Testis (tissue), 3 donors: Measurements from ENCODE around the gene C14orf39. TPM values are rescaled to one million over a fixed set of nuclear protein-coding genes. Genes with fewer than 3 reads are reported as not detected.

ENCODE experiments used
- DNase-seq: peaks from one replicate; pipeline ENCODE4 v3.0.0-alpha.2; 2019
- H3K27ac ChIP-seq, 2 donors: fragments of 200-600 bp; sonication (generic); one replicate each; pipeline ENCODE4 v1.5.1; 2019
- H3K27me3 ChIP-seq: fragments of 200-600 bp; sonication (generic); one replicate; pipeline ENCODE4 v1.5.1; 2019
- H3K36me3 ChIP-seq: fragments of 200-600 bp; sonication (generic); one replicate; pipeline ENCODE4 v1.5.1; 2017; ENCODE audit warnings: low read depth; ENCODE audit errors: missing control alignments
- H3K4me1 ChIP-seq: fragments of 200-600 bp; sonication (generic); one replicate; pipeline ENCODE4 v1.5.1; 2019
- H3K4me3 ChIP-seq, 2 donors: fragments of 200-600 bp; sonication (generic); one replicate each; pipeline ENCODE4 v1.5.1; 2017 to 2019
- H3K9me3 ChIP-seq: fragments of 200-600 bp; sonication (generic); one replicate; pipeline ENCODE4 v1.5.1; 2017
- POLR2A ChIP-seq: fragments of 450-650 bp; IDR thresholded peaks from one replicate; pipeline ENCODE4 v1.6.1; 2017; ENCODE audit warnings: antibody characterized with exemption, mild to moderate bottlenecking, moderate library complexity
- WGBS, 2 donors: methylation state at CpG; one replicate each; pipeline ENCODE4 v1.1.5; 2018; 5-methylcytosine and 5-hydroxymethylcytosine counted together
- intact Hi-C: fragments of 100-400 bp; cut with DNase I; formaldehyde crosslinking; loops from one replicate; pipeline ENCODE4 v1.15.1; 2023; ENCODE audit warnings: low total_unique reads
- polyA plus RNA-seq: library from polyadenylated mRNA; stranded (reverse); fragments of 350-450 nt; fragmentation: Illumina TruSeq; extraction: RNeasy Lipid Tissue Mini Kit (QIAGEN cat#74804); gene quantifications from one replicate; pipeline ENCODE4 v1.2.3, GENCODE V29; 2014; ENCODE audit warnings: low read depth, low replicate concordance; ENCODE audit not compliant: insufficient read depth
- total RNA-seq, 2 donors: library from RNA; depleted of rRNA; stranded (reverse); fragments of >200 nt; gene quantifications; one replicate each; pipeline ENCODE4 v1.2.3, GENCODE V29; 2016
- TF ChIP-seq, protein P1 (sequence below), 3 experiments: fragments of 450-650 bp in 2 of 3; fragments of 200-600 bp in 1 of 3; sonication (generic) in 1 of 3; IDR thresholded peaks; one replicate each; pipeline ENCODE4 v1.5.1; 2016 to 2019; ENCODE audit warnings: antibody characterized with exemption in 3 of 3, mild to moderate bottlenecking in 2 of 3, moderate library complexity in 1 of 3

C14orf39 gene
- total and polyA plus RNA-seq, 3 donors from 2014 or later = 9.5 to 12.9 (median 12.1) TPM

DNA sequence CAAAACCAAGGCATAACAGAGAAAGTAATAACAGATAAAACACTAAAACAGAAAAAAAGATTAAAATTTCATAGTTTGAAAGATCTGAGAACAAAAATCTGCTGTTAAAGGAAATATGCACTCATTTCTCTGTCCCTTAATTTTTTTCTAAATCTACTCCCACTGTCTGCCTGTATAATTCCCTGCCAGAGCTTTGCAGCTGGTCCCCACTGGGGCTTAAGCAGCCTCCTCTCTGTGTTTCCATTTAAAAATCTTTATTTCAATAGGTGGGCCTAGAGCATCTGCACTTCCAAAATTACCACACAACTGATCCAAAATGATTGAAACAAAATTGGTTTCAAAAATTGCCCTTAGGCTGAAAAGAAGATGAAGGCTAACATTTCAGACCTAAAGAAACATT is 16.7 kb upstream of the C14orf39 start:
- H3K27me3 ChIP-seq = no peaks in the 10 kb centered on the region

DNA sequence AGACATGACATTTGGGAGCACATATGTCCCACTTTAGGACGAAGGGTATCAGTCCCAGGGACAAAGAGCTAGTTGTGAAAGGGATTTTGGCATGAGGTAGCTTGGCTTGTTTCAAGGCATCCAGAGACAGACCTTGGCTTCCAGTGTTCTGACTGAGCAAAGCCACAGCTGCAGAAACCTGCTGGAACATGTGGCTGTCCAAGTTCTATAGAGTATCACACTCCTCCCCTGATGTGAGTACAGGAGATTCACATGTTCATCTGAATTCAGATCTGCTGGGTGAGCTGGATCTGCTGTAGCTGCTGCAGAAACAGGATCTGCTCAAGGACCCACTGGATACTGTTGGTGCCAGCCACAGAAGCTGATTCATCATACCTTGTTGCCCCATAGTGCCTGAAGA is 10.1 kb upstream of the C14orf39 start:
- no peak for TF ChIP-seq POLR2A
- TF ChIP-seq, protein P1, sequence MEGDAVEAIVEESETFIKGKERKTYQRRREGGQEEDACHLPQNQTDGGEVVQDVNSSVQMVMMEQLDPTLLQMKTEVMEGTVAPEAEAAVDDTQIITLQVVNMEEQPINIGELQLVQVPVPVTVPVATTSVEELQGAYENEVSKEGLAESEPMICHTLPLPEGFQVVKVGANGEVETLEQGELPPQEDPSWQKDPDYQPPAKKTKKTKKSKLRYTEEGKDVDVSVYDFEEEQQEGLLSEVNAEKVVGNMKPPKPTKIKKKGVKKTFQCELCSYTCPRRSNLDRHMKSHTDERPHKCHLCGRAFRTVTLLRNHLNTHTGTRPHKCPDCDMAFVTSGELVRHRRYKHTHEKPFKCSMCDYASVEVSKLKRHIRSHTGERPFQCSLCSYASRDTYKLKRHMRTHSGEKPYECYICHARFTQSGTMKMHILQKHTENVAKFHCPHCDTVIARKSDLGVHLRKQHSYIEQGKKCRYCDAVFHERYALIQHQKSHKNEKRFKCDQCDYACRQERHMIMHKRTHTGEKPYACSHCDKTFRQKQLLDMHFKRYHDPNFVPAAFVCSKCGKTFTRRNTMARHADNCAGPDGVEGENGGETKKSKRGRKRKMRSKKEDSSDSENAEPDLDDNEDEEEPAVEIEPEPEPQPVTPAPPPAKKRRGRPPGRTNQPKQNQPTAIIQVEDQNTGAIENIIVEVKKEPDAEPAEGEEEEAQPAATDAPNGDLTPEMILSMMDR (IDR thresholded peaks at IDR 0.05) = no peak
- H3K27ac ChIP-seq = no peak overlapping the region
- H3K36me3 ChIP-seq = no peaks in the 10 kb centered on the region
- DNase-seq = no peak
- intact Hi-C loops = no loop called here
- no peaks in the 10 kb centered on the region for H3K4me1 ChIP-seq
- no peaks in the 10 kb centered on the region for H3K9me3 ChIP-seq
- WGBS, 2 donors = 63 to 76% methylated on average over 1 of the region's 1 CpG
- no peak overlapping the region for H3K4me3 ChIP-seq
- no peaks in the 10 kb centered on the region for H3K27me3 ChIP-seq

More for the DNA sequence above, 16.7 kb upstream of the C14orf39 start:
- H3K4me1 ChIP-seq = peaks cover 5% of the 10 kb centered on the region
- no peaks in the 10 kb centered on the region for H3K9me3 ChIP-seq
- H3K36me3 ChIP-seq = no peaks in the 10 kb centered on the region
- no peak overlapping the region for H3K4me3 ChIP-seq
- intact Hi-C loops = no loop called here
- DNase-seq = no peak
- H3K27ac ChIP-seq = no peak overlapping the region
- TF ChIP-seq, protein P1 (IDR thresholded peaks at IDR 0.05) = no peak
- TF ChIP-seq POLR2A = no peak

DNA sequence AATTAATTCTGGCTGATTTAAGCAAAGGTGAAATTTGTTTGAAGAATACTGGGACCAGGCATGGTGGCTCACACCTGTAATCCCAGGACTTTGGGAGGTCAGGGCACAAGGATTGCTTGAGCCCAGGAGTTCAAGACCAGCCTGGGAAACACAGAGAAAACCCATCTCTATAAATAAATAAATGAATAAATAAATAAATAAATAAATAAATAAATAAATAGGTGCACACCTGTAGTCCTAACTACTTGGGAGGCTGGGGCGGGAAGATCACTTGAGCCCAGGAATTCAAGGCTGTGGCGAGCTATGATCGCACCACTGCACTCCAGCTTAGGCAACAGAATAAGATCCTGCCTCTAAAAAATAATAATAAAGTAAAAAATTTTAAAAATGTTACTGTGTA is 4.4 kb upstream of the C14orf39 start:
- WGBS, 2 donors = 88 to 89% methylated on average over 3 of the region's 3 CpGs
- no peaks in the 10 kb centered on the region for H3K9me3 ChIP-seq
- H3K4me1 ChIP-seq = peaks cover 6% of the 10 kb centered on the region
- H3K27me3 ChIP-seq = peaks cover 4% of the 10 kb centered on the region
- DNase-seq = no peak
- H3K4me3 ChIP-seq = no peak overlapping the region
- intact Hi-C loops = no loop called here
- no peaks in the 10 kb centered on the region for H3K36me3 ChIP-seq
- TF ChIP-seq, protein P1 (IDR thresholded peaks at IDR 0.05) = no peak
- TF ChIP-seq POLR2A = no peak
- no peak overlapping the region for H3K27ac ChIP-seq

DNA sequence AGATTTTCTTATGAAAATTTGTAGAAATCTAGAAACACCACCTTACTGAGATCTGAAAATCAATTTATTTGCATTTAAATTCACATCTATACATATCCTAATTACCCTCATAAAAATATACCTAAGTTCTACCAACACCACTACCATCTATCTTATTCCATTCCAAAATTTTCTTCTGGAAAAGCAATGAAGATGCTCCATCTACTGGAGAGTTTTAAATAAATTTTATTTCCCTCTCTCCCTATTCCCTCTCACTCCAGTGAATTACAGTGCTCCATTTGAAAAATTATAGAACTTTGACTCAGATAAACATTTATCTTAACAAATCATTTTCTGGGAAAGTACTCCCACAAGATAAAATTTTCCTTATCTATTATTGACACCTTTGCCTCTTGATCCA is 2.3 kb upstream of the C14orf39 start:
- DNase-seq = no peak
- H3K4me1 ChIP-seq = peaks cover 6% of the 10 kb centered on the region
- peaks cover 4% of the 10 kb centered on the region for H3K27me3 ChIP-seq
- H3K36me3 ChIP-seq = no peaks in the 10 kb centered on the region
- intact Hi-C loops = no loop called here
- no peak overlapping the region for H3K27ac ChIP-seq
- H3K9me3 ChIP-seq = no peaks in the 10 kb centered on the region
- no peak overlapping the region for H3K4me3 ChIP-seq
- TF ChIP-seq, protein P1 (IDR thresholded peaks at IDR 0.05) = no peak
- TF ChIP-seq POLR2A = no peak

DNA sequence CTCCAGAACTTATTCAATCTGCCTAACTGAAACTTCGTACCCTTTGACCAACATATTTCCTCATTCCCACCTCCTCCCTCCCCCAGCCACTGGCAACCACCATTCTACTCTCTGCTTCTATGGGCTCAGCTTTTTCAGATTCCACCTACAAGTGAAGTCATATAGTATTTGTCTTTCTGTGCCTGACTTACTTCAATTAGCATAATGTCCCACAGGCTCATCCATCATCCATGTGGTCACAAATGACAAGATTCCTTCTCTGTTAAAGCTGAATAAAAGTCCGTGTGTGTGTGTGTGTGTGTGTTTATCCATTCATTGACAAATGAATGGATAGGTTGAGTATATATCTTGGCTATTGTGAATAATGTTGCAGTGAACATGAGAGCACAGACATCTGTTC is 1.3 kb upstream of the C14orf39 start:
- H3K27ac ChIP-seq = no peak overlapping the region
- intact Hi-C loops = no loop called here
- peaks cover 6% of the 10 kb centered on the region for H3K4me1 ChIP-seq
- H3K36me3 ChIP-seq = no peaks in the 10 kb centered on the region
- H3K9me3 ChIP-seq = no peaks in the 10 kb centered on the region
- peaks cover 4% of the 10 kb centered on the region for H3K27me3 ChIP-seq
- TF ChIP-seq POLR2A = no peak
- TF ChIP-seq, protein P1 (IDR thresholded peaks at IDR 0.05) = no peak
- WGBS, 2 donors = 18 to 27% methylated on average over 2 of the region's 2 CpGs
- H3K4me3 ChIP-seq = no peak overlapping the region
- DNase-seq = no peak
